Renal pelvis (tissue), 4 donors: ENCODE results near the gene ITGAL. TPM values are rescaled to one million over a fixed set of nuclear protein-coding genes. Genes with fewer than 3 reads are reported as not detected.

Experiments used
- DNase-seq: peaks from one replicate; pipeline ENCODE4 v3.0.0-alpha.2; 2013
- polyA plus RNA-seq, 3 donors: library from polyadenylated mRNA; unstranded; fragments of 120-200 nt; gene quantifications; one replicate each; pipeline ENCODE4 v1.2.1, GENCODE V29; 2013; ENCODE audit not compliant: insufficient read length in 3 of 3

The ITGAL gene
- polyA plus RNA-seq, 3 donors: 1.9 to 2.1 (median 2.0) TPM

GRCh38 chr16:30541502-30542329, 69.2 kb downstream of the ITGAL start:
- no peak for DNase-seq

GRCh38 chr16:30543067-30543466, 70.5 kb downstream of the ITGAL start:
- no peak for DNase-seq

- DNase-seq: no peak
These were observed 73.6 kb downstream of the ITGAL start for GRCh38 chr16:30546115-30546514.

GRCh38 chr16:30548416-30549253, 76.1 kb downstream of the ITGAL start:
- no peak for DNase-seq

- no peak for DNase-seq
These were observed 79.2 kb downstream of the ITGAL start for GRCh38 chr16:30551781-30552180.

GRCh38 chr16:30552956-30553355, 80.4 kb downstream of the ITGAL start:
- DNase-seq: no peak

GRCh38 chr16:30553393-30553899, 80.9 kb downstream of the ITGAL start:
- no peak for DNase-seq

- no peak for DNase-seq
These were observed 82.2 kb downstream of the ITGAL start for GRCh38 chr16:30554557-30555314.

GRCh38 chr16:30555315-30556124, 83.0 kb downstream of the ITGAL start:
- DNase-seq: no peak

GRCh38 chr16:30556125-30556473, 83.6 kb downstream of the ITGAL start:
- no peak for DNase-seq

GRCh38 chr16:30557707-30557956, 85.1 kb downstream of the ITGAL start:
- DNase-seq: no peak

- peak; percentile 98 for DNase-seq
These were observed 85.6 kb downstream of the ITGAL start, which contains the start of gene ZNF764 for GRCh38 chr16:30557957-30558788. Gene ZNF764 (minus strand): TSS chr16:30558374. CDS start chr16:30558182, 192 bp downstream.

GRCh38 chr16:30558789-30559377, 86.3 kb downstream of the ITGAL start:
- no peak for DNase-seq

- DNase-seq: no peak
These were observed 87.1 kb downstream of the ITGAL start for GRCh38 chr16:30559690-30560089.

GRCh38 chr16:30561089-30561816, 88.7 kb downstream of the ITGAL start:
- DNase-seq: no peak

GRCh38 chr16:30562021-30562420, 89.5 kb downstream of the ITGAL start:
- DNase-seq: no peak

- no peak for DNase-seq
These were observed 93.0 kb downstream of the ITGAL start for GRCh38 chr16:30565526-30565925.

- DNase-seq: no peak
These were observed 93.4 kb downstream of the ITGAL start for GRCh38 chr16:30565984-30566383.

- no peak for DNase-seq
These were observed 94.0 kb downstream of the ITGAL start for GRCh38 chr16:30566531-30566930.
